Right lobe of liver (tissue), 6 donors: Measurements from ENCODE around the gene NDUFS7. TPM values are rescaled to one million over a fixed set of nuclear protein-coding genes. Genes with fewer than 3 reads are reported as not detected.
A peak's percentile ranks its signal among the peaks of the same experiment; 100 is the strongest.

Source experiments
- ATAC-seq, 4 donors: fragments of 200-7000 bp; cut with Tn5 transposase; one replicate each; pipeline ENCODE4 v1.9.1; 2020; ENCODE audit warnings: mild to moderate bottlenecking in 4 of 4, moderate library complexity in 4 of 4
- DNase-seq, 3 donors: peaks; one replicate each; pipeline ENCODE4 v3.0.0-alpha.2; 2020
- H3K27ac ChIP-seq, 3 donors: fragments of 200-600 bp; one replicate each; pipeline ENCODE4 v1.8.0; 2022
- H3K27me3 ChIP-seq, 2 donors: fragments of 200-600 bp; one replicate each; pipeline ENCODE4 v1.8.0; 2022
- H3K36me3 ChIP-seq, 4 donors: fragments of 200-600 bp; sonication (generic) in 1 of 4; one replicate each; pipeline versions ENCODE4 v1.5.1 to v1.8.0; 2017 to 2022; ENCODE audit warnings: control low read depth in 1 of 4
- H3K4me1 ChIP-seq, 4 donors: fragments of 200-600 bp; sonication (generic) in 1 of 4; one replicate each; pipeline versions ENCODE4 v1.5.1 to v1.8.0; 2017 to 2022; ENCODE audit warnings: control low read depth in 1 of 4
- H3K4me3 ChIP-seq, 3 donors: fragments of 200-600 bp; one replicate each; pipeline ENCODE4 v1.8.0; 2022
- H3K9me3 ChIP-seq, 4 donors: fragments of 200-600 bp; sonication (generic) in 1 of 4; one replicate each; pipeline versions ENCODE4 v1.5.1 to v1.8.0; 2017 to 2022; ENCODE audit warnings: control low read depth in 1 of 4
- CTCF ChIP-seq, 4 donors: fragments of 200-600 bp in 3 of 4; fragments of 450-650 bp in 1 of 4; IDR thresholded peaks; one replicate each; pipeline versions ENCODE4 v1.5.1 to v1.8.0; 2016 to 2022; ENCODE audit warnings: antibody characterized with exemption in 4 of 4, mild to moderate bottlenecking in 2 of 4
- POLR2A ChIP-seq: fragments of 450-650 bp; IDR thresholded peaks from one replicate; pipeline ENCODE4 v1.6.1; 2017; ENCODE audit warnings: antibody characterized with exemption, mild to moderate bottlenecking
- WGBS: methylation state at CpG from one replicate; pipeline ENCODE4 v1.1.6; 2018; ENCODE audit warnings: low coverage, low lambda C conversion rate; ENCODE audit not compliant: insufficient coverage; ENCODE audit errors: missing lambda C conversion rate; 5-methylcytosine and 5-hydroxymethylcytosine counted together
- intact Hi-C, 2 donors: fragments of 100-400 bp; cut with DNase I; formaldehyde crosslinking; loops; one replicate each; pipeline versions ENCODE4 v1.11.2 to v1.14.1; 2022
- total RNA-seq, 6 experiments: library from RNA; depleted of rRNA in 2 of 6; stranded (reverse); fragments of >200 nt in 2 of 6; fragmentation: NEBNext Ultra II Directional in 3 of 6; extraction: Animal tissue kit (Norgen Biotek cat#: 25700) in 3 of 6; gene quantifications; one replicate each; pipeline versions ENCODE4 v1.1.0 to v1.2.4, GENCODE V29; 2016 to 2023
- donor health status: DM: no; HTN: yes; CAD: no.
- donor health status: DM: no; HTN: no; CAD: no.
- donor health status: DM: no; HTN: no; CAD: no.
- donor health status: DM: no; HTN: yes; CAD: no.
- donor health status: DM: no; HTN: yes; CAD: no.

The NDUFS7 gene
- total RNA-seq, 6 experiments from 2014 or later, result 70.1 to 210 (median 85.0) TPM

DNA sequence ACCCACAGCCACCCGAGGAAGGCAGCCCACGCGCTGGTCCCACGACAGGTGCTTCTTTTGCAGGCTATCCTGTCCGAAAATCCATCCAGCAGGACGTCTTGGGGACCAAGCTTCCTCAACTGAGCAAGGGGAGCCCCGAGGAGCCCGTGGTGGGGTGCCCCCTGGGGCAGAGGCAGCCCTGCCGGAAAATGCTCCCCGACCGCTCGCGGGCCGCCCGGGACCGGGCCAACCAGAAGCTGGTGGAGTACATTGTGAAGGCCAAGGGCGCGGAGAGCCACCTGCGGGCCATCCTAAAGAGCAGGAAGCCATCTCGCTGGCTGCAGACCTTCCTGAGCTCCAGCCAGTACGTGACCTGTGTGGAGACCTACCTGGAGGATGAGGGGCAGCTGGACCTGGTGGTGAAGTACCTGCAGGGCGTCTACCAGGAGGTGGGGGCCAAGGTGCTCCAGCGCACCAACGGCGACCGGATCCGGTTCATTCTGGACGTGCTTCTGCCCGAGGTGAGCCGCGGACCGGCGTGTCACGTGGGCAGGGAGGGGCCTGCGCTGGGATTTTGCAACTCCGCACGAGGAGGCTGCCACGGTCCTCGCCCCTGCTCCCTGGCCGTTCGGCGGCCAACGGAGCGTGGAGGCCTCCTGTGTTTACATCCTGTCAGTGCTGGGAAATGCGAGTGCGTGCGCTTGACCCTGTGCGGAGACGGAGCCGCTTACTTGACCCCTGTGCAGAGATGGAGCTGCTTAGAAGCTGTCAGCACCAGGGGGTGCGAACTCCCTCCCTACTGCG is 12.9 kb upstream of the NDUFS7 start:
- ATAC-seq (peak in 2 of 4 donors; percentile 9 to 46), DNase-seq (no peak)
- H3K9me3 ChIP-seq, result no peaks in the 10 kb centered on the region
- no peaks in the 10 kb centered on the region for H3K27me3 ChIP-seq
- intact Hi-C loops, result no loop called here
- TF ChIP-seq POLR2A (no peak), CTCF (IDR thresholded peaks at IDR 0.05) (no peak)
- no CpG with 5 or more reads among the region's 52 CpGs for WGBS
- H3K36me3 ChIP-seq, result peaks cover 0 to 65% (median 23%) of the 10 kb centered on the region in 4 donors
- H3K4me3 ChIP-seq, result no peak overlapping the region
- H3K4me1 ChIP-seq, result peaks cover 0 to 30% (median 13%) of the 10 kb centered on the region in 4 donors
- H3K27ac ChIP-seq, result no peak overlapping the region

DNA sequence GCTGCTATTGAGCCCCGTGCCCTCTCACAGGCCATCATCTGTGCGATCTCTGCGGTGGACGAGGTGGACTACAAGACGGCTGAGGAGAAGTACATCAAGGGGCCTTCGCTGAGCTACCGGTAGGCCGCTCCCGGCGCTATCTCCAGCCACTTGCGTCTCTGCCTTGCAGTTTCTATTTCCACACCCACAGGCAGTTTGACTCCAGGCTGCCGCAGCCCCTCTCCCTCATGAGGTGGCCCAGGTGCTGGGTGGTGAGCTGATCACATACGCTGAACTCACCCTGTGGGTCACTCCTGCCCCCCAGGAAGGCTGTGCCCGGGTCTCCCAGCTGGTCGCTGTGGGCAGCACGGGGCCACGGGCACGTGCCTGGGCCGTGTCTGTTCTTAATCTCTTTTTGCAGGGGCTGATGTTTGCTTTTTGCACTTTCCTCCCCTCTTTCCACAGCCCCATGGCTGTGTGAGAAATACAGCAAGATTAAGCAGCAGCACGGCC is 10.6 kb upstream of the NDUFS7 start:
- peaks cover 0 to 30% (median 13%) of the 10 kb centered on the region in 4 donors for H3K4me1 ChIP-seq
- no peaks in the 10 kb centered on the region for H3K9me3 ChIP-seq
- WGBS, result 77% methylated on average over 12 of the region's 20 CpGs
- DNase-seq, result no peak
- peak in 1 of 4 donors; percentile 6 for ATAC-seq
- intact Hi-C loops, result no loop called here
- H3K36me3 ChIP-seq, result peaks cover 0 to 58% (median 14%) of the 10 kb centered on the region in 4 donors
- no peak overlapping the region for H3K4me3 ChIP-seq
- peak overlapping the region; percentile 70 to 82 (median 76) for H3K27ac ChIP-seq
- no peaks in the 10 kb centered on the region for H3K27me3 ChIP-seq
- TF ChIP-seq CTCF (IDR thresholded peaks at IDR 0.05), result no peak
- no peak for TF ChIP-seq POLR2A

DNA sequence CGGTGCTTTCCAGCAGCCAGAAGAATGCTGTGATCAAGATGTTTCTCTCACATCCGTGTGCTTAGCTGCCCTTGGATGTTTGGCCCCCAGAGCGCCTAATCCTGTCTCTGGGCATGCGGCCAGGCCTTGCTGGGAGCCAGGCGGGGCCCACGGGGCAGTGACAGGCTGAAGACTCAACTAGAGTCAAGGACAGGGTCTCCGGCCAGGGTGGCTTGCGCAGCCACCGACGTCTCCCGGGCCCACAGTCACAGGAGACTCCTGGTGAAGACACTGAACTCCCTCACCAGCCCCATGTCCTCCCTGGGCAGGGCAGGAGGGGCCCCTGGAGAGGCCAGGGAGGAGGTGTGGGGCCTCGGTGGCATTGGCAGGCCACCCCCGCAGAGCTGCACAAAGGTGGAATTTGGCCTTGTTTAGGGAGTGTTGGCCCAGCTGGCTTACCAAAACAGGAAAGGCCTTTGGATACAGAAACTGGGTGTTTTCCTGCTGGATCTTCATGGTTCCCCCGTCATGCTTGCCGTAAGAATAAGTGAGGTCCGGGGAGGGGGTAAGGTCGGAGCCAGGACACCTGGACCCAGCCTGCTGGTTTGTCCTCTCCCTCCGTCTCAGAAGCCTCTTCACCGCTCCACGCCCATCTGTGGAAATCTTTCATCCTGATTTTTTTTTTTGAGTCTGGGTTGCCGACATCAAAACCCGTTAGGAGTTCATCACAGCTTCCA is 10.0 kb upstream of the NDUFS7 start:
- peaks cover 0 to 30% (median 13%) of the 10 kb centered on the region in 4 donors for H3K4me1 ChIP-seq
- peak overlapping the region in 1 of 3 donors; percentile 8 for H3K4me3 ChIP-seq
- peaks cover 0 to 60% (median 14%) of the 10 kb centered on the region in 4 donors for H3K36me3 ChIP-seq
- peak overlapping the region; percentile 70 to 82 (median 76) for H3K27ac ChIP-seq
- DNase-seq (peak; percentile 87), ATAC-seq (peak; percentile 76 to 79 (median 78))
- H3K9me3 ChIP-seq, result no peaks in the 10 kb centered on the region
- intact Hi-C loops, result no loop called here
- WGBS, result 37% methylated on average over 16 of the region's 22 CpGs
- TF ChIP-seq POLR2A, result no peak
- TF ChIP-seq CTCF (IDR thresholded peaks at IDR 0.05), result no peak
- no peaks in the 10 kb centered on the region for H3K27me3 ChIP-seq

GRCh38 chr19:1374250-1374577 is 9.5 kb upstream of the NDUFS7 start:
- Histone ChIP-seq H3K27ac (peak overlapping the region; percentile 70 to 82 (median 76)), H3K9me3 (no peaks in the 10 kb centered on the region), H3K36me3 (peaks cover 0 to 57% (median 14%) of the 10 kb centered on the region in 4 donors), H3K4me1 (peaks cover 0 to 30% (median 13%) of the 10 kb centered on the region in 4 donors), H3K27me3 (no peaks in the 10 kb centered on the region), H3K4me3 (peak overlapping the region in 1 of 3 donors; percentile 8)
- intact Hi-C loops, result no loop called here
- 59% methylated on average over 4 of the region's 12 CpGs for WGBS
- ATAC-seq (peak; percentile 51 to 67 (median 54)), DNase-seq (peak in 1 of 3 donors; percentile 68)
- no peak for TF ChIP-seq CTCF (IDR thresholded peaks at IDR 0.05)
- TF ChIP-seq POLR2A, result no peak
